ENCODE measurements around the gene EIF2A. TPM values are rescaled to one million over a fixed set of nuclear protein-coding genes. Genes with fewer than 3 reads are reported as not detected.

Gene EIF2A
- total RNA-seq, 1 experiment from 2014 or later, result 117 TPM

DNA sequence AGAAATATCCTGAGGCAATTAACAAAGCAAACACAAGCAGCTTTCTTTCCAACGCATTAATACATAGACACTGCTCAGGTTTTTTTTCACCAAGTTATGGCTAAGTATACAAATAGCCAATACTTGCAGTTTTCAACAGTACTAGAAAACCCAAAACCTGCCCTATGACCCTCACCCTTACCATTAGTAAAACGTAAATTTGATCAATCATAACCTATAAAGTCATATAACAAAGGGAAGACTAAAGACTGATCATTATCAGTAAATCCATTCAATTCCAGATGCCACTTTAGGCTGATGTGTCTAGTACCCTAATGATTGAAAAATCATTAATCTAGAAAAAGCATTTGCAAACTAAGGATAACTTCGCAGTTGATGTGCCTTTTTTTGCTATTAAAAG lies 3.5 kb upstream of the EIF2A start:
- TF ChIP-seq, protein P1, sequence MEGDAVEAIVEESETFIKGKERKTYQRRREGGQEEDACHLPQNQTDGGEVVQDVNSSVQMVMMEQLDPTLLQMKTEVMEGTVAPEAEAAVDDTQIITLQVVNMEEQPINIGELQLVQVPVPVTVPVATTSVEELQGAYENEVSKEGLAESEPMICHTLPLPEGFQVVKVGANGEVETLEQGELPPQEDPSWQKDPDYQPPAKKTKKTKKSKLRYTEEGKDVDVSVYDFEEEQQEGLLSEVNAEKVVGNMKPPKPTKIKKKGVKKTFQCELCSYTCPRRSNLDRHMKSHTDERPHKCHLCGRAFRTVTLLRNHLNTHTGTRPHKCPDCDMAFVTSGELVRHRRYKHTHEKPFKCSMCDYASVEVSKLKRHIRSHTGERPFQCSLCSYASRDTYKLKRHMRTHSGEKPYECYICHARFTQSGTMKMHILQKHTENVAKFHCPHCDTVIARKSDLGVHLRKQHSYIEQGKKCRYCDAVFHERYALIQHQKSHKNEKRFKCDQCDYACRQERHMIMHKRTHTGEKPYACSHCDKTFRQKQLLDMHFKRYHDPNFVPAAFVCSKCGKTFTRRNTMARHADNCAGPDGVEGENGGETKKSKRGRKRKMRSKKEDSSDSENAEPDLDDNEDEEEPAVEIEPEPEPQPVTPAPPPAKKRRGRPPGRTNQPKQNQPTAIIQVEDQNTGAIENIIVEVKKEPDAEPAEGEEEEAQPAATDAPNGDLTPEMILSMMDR (IDR thresholded peaks at IDR 0.05; ENCODE audit: unreplicated experiment), result no peak
- intact Hi-C loops (cut with micrococcal nuclease), result no loop called here
- ChIA-PET CTCF (interaction anchor here (1.4 kb wide), 1 partner anchor 46 kb away, joined by 4 read pairs; no protein-coding TSS in a partner anchor), POLR2A (interaction anchor here (3.6 to 7.5 kb wide), 3 partner anchors 16 to 134 kb away, joined by 12 to 106 read pairs (median 69); partner anchors contain the start of genes SELENOT and TSC22D2)
- Mint-ChIP-seq H3K9me3 (ENCODE audit: unreplicated experiment) (no peaks in the 10 kb centered on the region), H3K36me3 (ENCODE audit: insufficient read depth, unreplicated experiment) (peaks cover 46% of the 10 kb centered on the region), H3K4me1 (ENCODE audit: insufficient read depth, unreplicated experiment) (peaks cover 9% of the 10 kb centered on the region), H3K4me3 (ENCODE audit: unreplicated experiment) (no peak overlapping the region), H3K27me3 (ENCODE audit: insufficient read depth, unreplicated experiment) (no peaks in the 10 kb centered on the region), H3K27ac (ENCODE audit: low read depth, unreplicated experiment) (peak overlapping the region; percentile 35)
- no peak for DNase-seq (ENCODE audit: unreplicated experiment)
- no TSS peak for BruUV-seq (replicated peaks)

DNA sequence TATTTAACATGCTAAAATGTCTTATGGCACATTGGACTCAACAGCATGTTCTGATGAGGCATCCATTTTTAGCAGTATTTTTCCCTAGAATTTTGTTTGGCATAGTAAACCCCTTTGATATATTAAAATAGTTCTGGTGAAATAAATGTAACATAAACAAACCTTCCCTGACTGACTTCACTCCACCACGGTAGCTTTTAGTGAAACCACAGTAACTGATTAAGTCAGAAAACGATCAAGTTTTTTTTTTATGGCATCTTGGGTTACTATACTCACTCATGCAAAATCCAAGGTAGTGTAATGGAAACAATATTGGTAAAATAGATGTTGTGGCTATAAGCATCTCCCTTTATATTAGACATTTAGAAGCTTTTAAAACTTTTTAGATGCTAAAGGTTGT lies 3.1 kb upstream of the EIF2A start:
- Mint-ChIP-seq H3K4me3 (ENCODE audit: unreplicated experiment) (peak overlapping the region; percentile 83), H3K27me3 (ENCODE audit: insufficient read depth, unreplicated experiment) (no peaks in the 10 kb centered on the region), H3K4me1 (ENCODE audit: insufficient read depth, unreplicated experiment) (peaks cover 13% of the 10 kb centered on the region), H3K36me3 (ENCODE audit: insufficient read depth, unreplicated experiment) (peaks cover 46% of the 10 kb centered on the region), H3K27ac (ENCODE audit: low read depth, unreplicated experiment) (peak overlapping the region; percentile 35), H3K9me3 (ENCODE audit: unreplicated experiment) (no peaks in the 10 kb centered on the region)
- ChIA-PET CTCF (interaction anchor here (1.4 kb wide), 1 partner anchor 46 kb away, joined by 4 read pairs; no protein-coding TSS in a partner anchor), POLR2A (interaction anchor here (0.6 to 7.5 kb wide), 6 partner anchors 16 to 219 kb away, joined by 3 to 106 read pairs (median 32); partner anchors contain the start of genes SELENOT, SIAH2 and TSC22D2)
- no peak for DNase-seq (ENCODE audit: unreplicated experiment)
- TF ChIP-seq, protein P1 (IDR thresholded peaks at IDR 0.05; ENCODE audit: unreplicated experiment), result no peak
- intact Hi-C loops (cut with micrococcal nuclease), result no loop called here
- BruUV-seq (replicated peaks), result no TSS peak

DNA sequence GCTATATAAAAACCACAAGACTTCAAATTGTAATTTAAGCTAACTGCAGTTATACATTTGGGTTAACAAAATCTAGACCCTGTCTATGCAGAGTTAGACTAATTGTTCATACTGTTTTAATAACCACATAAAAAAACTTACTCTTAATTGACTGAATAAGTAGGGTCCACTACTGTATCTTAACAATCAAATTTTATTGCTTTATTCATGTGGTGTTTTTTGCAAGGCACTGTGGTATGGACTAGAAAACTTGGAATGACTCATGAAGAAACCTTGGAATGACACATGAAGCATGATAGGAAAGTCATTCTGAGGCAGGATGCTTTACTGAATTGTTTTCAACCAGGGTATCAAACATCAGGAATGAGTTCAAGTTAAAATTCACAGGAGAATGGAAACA lies 2.5 kb upstream of the EIF2A start:
- peak overlapping the region; percentile 83 for H3K4me3 Mint-ChIP-seq (ENCODE audit: unreplicated experiment)
- ChIA-PET POLR2A (interaction anchor here (0.6 to 7.5 kb wide), 10 partner anchors 17 to 574 kb away, joined by 3 to 106 read pairs (median 14); partner anchors contain the start of genes SELENOT, SIAH2 and TSC22D2), CTCF (interaction anchor here (0.6 to 1.3 kb wide), 3 partner anchors 9 to 217 kb away, joined by 3 to 6 read pairs (median 6); no protein-coding TSS in a partner anchor)
- peak; percentile 35 for DNase-seq (ENCODE audit: unreplicated experiment)
- no peaks in the 10 kb centered on the region for H3K9me3 Mint-ChIP-seq (ENCODE audit: unreplicated experiment)
- intact Hi-C loops (cut with micrococcal nuclease), result no loop called here
- H3K4me1 Mint-ChIP-seq (ENCODE audit: insufficient read depth, unreplicated experiment), result peaks cover 13% of the 10 kb centered on the region
- H3K27ac Mint-ChIP-seq (ENCODE audit: low read depth, unreplicated experiment), result no peak overlapping the region
- TF ChIP-seq, protein P1 (IDR thresholded peaks at IDR 0.05; ENCODE audit: unreplicated experiment), result no peak
- peaks cover 51% of the 10 kb centered on the region for H3K36me3 Mint-ChIP-seq (ENCODE audit: insufficient read depth, unreplicated experiment)
- no TSS peak for BruUV-seq (replicated peaks)
- H3K27me3 Mint-ChIP-seq (ENCODE audit: insufficient read depth, unreplicated experiment), result no peaks in the 10 kb centered on the region

DNA sequence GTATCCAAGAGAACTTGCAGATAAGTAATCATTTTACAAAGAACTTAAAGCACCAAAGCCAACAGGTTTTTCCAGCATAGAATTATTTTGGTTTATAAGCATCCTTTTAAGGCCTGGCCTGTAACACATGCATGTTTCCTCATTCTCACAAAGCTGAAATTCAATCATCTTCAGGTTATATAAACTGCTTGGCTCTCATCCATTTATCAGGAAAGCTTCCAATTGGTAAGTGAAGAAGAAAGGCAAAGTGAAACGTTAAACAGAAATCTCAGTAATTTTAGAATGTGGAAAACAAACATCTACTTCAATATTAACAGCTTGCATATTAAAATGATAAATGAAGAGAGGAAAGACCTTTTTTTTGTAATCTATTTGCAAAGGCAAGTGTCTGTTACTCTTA lies 1.9 kb upstream of the EIF2A start:
- ChIA-PET POLR2A (interaction anchor here (0.6 to 7.5 kb wide), 23 partner anchors 9 to 1285 kb away, joined by 3 to 106 read pairs (median 4); partner anchors contain the start of genes SELENOT, SIAH2 and TSC22D2), CTCF (interaction anchor here (0.6 to 1.4 kb wide), 6 partner anchors 9 to 217 kb away, joined by 3 to 6 read pairs (median 4); no protein-coding TSS in a partner anchor)
- DNase-seq (ENCODE audit: unreplicated experiment), result peak; percentile 13
- no TSS peak for BruUV-seq (replicated peaks)
- H3K4me1 Mint-ChIP-seq (ENCODE audit: insufficient read depth, unreplicated experiment), result peaks cover 17% of the 10 kb centered on the region
- peak overlapping the region; percentile 83 for H3K4me3 Mint-ChIP-seq (ENCODE audit: unreplicated experiment)
- peaks cover 58% of the 10 kb centered on the region for H3K36me3 Mint-ChIP-seq (ENCODE audit: insufficient read depth, unreplicated experiment)
- intact Hi-C loops (cut with micrococcal nuclease), result loop anchor here (5.0 kb wide), 1 partner anchor 218 kb away; the partner anchor contains the start of gene SIAH2
- no peaks in the 10 kb centered on the region for H3K9me3 Mint-ChIP-seq (ENCODE audit: unreplicated experiment)
- no peaks in the 10 kb centered on the region for H3K27me3 Mint-ChIP-seq (ENCODE audit: insufficient read depth, unreplicated experiment)
- TF ChIP-seq, protein P1 (IDR thresholded peaks at IDR 0.05; ENCODE audit: unreplicated experiment), result no peak
- peak overlapping the region; percentile 99 for H3K27ac Mint-ChIP-seq (ENCODE audit: low read depth, unreplicated experiment)
